Measurements from ENCODE around the gene ARHGAP28. TPM values are rescaled to one million over a fixed set of nuclear protein-coding genes. Genes with fewer than 3 reads are reported as not detected.

ARHGAP28 gene
- total RNA-seq, 1 experiment from 2014 or later, result 0.41 TPM

DNA sequence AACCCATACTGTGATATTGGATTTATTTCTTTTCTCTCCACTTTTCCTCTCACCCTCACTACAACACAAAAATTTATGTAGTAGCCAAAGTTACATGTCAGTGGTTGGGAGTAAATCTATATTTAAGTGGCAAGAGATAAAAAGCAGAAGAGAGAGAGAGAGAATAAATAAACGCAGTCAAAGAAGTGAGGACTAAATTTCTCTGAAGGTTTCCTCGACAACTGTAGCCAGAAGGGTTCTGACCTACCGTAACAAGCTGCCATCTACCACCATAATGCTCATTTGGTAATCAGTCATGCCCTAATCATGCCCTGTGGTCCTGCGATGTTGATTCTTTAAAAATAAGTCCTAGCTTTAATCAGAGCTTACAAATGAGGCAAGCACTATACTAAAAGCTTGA, 9.1 kb downstream of the ARHGAP28 start:
- Histone ChIP-seq H3K27ac (ENCODE audit: low read length) (no peak overlapping the region), H3K36me3 (ENCODE audit: control insufficient read depth, insufficient read depth, low read length) (no peaks in the 10 kb centered on the region), H3K9me3 (ENCODE audit: control insufficient read depth, insufficient read depth, low read depth, low read length) (no peaks in the 10 kb centered on the region), H3K4me3 (ENCODE audit: low read depth in 2 of 2, low read length in 2 of 2) (no peak overlapping the region), H3K4me1 (ENCODE audit: control insufficient read depth, insufficient read depth, low read length) (no peaks in the 10 kb centered on the region), H3K27me3 (ENCODE audit: control insufficient read depth, insufficient read depth, low read length) (no peaks in the 10 kb centered on the region)
- CTCF ChIA-PET, result no interaction called here
- ATAC-seq (no peak), DNase-seq (ENCODE audit: low read depth, low spot score) (no peak)
- in situ Hi-C loops (cut with HindIII; ENCODE audit: low pct_unique_long_range_greater_than_20kb, low sequenced_read_pairs) (no loop called here), intact Hi-C loops (cut with micrococcal nuclease; ENCODE audit: unreplicated experiment) (no loop called here)
- TF ChIP-seq POLR2AphosphoS5 (IDR thresholded peaks at IDR 0.05; ENCODE audit: low read depth, low read length) (no peak), REST (IDR thresholded peaks at IDR 0.05; ENCODE audit: insufficient read depth in 1 of 2, low read depth in 2 of 2, low read length in 1 of 2) (no peak), SIN3A (IDR thresholded peaks at IDR 0.05; ENCODE audit: borderline replicate concordance, insufficient read depth, low read depth, low read length) (no peak), TCF7L2 (IDR thresholded peaks at IDR 0.05; ENCODE audit: low read depth, low read length) (no peak)
- BruUV-seq (replicated peaks), result no TSS peak
- POLR2A ChIA-PET, result no interaction called here

- ATAC-seq (no peak), DNase-seq (ENCODE audit: low read depth, low spot score) (peak; percentile 24)
- CTCF ChIA-PET, result no interaction called here
- no peaks in the 10 kb centered on the region for H3K27me3 ChIP-seq (ENCODE audit: control insufficient read depth, insufficient read depth, low read length)
- in situ Hi-C loops (cut with HindIII; ENCODE audit: low pct_unique_long_range_greater_than_20kb, low sequenced_read_pairs) (no loop called here), intact Hi-C loops (cut with micrococcal nuclease; ENCODE audit: unreplicated experiment) (no loop called here)
- H3K9me3 ChIP-seq (ENCODE audit: control insufficient read depth, insufficient read depth, low read depth, low read length), result no peaks in the 10 kb centered on the region
- TF ChIP-seq SIN3A (IDR thresholded peaks at IDR 0.05; ENCODE audit: borderline replicate concordance, insufficient read depth, low read depth, low read length) (no peak), REST (IDR thresholded peaks at IDR 0.05; ENCODE audit: insufficient read depth in 1 of 2, low read depth in 2 of 2, low read length in 1 of 2) (no peak)
- POLR2A ChIA-PET, result no interaction called here
- no peaks in the 10 kb centered on the region for H3K4me1 ChIP-seq (ENCODE audit: control insufficient read depth, insufficient read depth, low read length)
- no TSS peak for BruUV-seq (replicated peaks)
- H3K27ac ChIP-seq (ENCODE audit: low read length), result no peak overlapping the region
- H3K4me3 ChIP-seq (ENCODE audit: low read depth in 2 of 2, low read length in 2 of 2), result no peak overlapping the region
- no peaks in the 10 kb centered on the region for H3K36me3 ChIP-seq (ENCODE audit: control insufficient read depth, insufficient read depth, low read length)
Observed at GRCh38 chr18:6741232-6741663, 11.7 kb downstream of the ARHGAP28 start.

DNA sequence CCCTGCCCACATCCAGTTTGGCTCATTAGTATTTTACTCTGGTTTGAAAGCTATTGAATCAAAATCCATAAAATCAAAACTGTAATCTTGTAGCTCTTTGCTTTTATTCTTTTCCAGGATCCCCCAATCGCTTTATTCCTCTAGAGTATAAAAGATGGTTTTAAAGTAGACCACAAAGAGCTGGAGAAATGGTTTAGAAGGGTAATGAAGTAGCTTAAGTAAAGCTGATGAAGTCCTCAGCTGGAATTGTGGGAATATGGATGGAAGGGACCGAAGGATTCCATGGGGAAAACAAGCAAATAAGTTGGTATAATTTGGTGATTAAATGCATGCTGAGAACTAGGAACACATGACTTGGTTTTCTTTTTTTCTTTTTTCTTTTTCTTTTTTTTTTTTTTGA, 12.3 kb downstream of the ARHGAP28 start:
- Histone ChIP-seq H3K4me1 (ENCODE audit: control insufficient read depth, insufficient read depth, low read length) (no peaks in the 10 kb centered on the region), H3K4me3 (ENCODE audit: low read depth in 2 of 2, low read length in 2 of 2) (no peak overlapping the region), H3K36me3 (ENCODE audit: control insufficient read depth, insufficient read depth, low read length) (no peaks in the 10 kb centered on the region), H3K9me3 (ENCODE audit: control insufficient read depth, insufficient read depth, low read depth, low read length) (no peaks in the 10 kb centered on the region), H3K27me3 (ENCODE audit: control insufficient read depth, insufficient read depth, low read length) (no peaks in the 10 kb centered on the region), H3K27ac (ENCODE audit: low read length) (no peak overlapping the region)
- in situ Hi-C loops (cut with HindIII; ENCODE audit: low pct_unique_long_range_greater_than_20kb, low sequenced_read_pairs), result no loop called here
- intact Hi-C loops (cut with micrococcal nuclease; ENCODE audit: unreplicated experiment), result no loop called here
- ATAC-seq (no peak), DNase-seq (ENCODE audit: low read depth, low spot score) (no peak)
- ChIA-PET POLR2A (no interaction called here), CTCF (no interaction called here)
- no TSS peak for BruUV-seq (replicated peaks)
- TF ChIP-seq SIN3A (IDR thresholded peaks at IDR 0.05; ENCODE audit: borderline replicate concordance, insufficient read depth, low read depth, low read length), result no peak
- no peak for TF ChIP-seq REST (IDR thresholded peaks at IDR 0.05; ENCODE audit: insufficient read depth in 1 of 2, low read depth in 2 of 2, low read length in 1 of 2)
- no peak for TF ChIP-seq POLR2AphosphoS5 (IDR thresholded peaks at IDR 0.05; ENCODE audit: low read depth, low read length)
- TF ChIP-seq TCF7L2 (IDR thresholded peaks at IDR 0.05; ENCODE audit: low read depth, low read length), result no peak
- TF ChIP-seq, protein P1, sequence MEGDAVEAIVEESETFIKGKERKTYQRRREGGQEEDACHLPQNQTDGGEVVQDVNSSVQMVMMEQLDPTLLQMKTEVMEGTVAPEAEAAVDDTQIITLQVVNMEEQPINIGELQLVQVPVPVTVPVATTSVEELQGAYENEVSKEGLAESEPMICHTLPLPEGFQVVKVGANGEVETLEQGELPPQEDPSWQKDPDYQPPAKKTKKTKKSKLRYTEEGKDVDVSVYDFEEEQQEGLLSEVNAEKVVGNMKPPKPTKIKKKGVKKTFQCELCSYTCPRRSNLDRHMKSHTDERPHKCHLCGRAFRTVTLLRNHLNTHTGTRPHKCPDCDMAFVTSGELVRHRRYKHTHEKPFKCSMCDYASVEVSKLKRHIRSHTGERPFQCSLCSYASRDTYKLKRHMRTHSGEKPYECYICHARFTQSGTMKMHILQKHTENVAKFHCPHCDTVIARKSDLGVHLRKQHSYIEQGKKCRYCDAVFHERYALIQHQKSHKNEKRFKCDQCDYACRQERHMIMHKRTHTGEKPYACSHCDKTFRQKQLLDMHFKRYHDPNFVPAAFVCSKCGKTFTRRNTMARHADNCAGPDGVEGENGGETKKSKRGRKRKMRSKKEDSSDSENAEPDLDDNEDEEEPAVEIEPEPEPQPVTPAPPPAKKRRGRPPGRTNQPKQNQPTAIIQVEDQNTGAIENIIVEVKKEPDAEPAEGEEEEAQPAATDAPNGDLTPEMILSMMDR (IDR thresholded peaks at IDR 0.05), result no peak
